Limb (tissue), 2 donors: ENCODE results near the gene ARID3B.

Experiments
- DNase-seq, 2 donors: peaks; one replicate each; pipeline ENCODE4 v3.0.0-alpha.2; 2016; ENCODE audit errors: extremely low spot score in 2 of 2

Gene ARID3B

DNA sequence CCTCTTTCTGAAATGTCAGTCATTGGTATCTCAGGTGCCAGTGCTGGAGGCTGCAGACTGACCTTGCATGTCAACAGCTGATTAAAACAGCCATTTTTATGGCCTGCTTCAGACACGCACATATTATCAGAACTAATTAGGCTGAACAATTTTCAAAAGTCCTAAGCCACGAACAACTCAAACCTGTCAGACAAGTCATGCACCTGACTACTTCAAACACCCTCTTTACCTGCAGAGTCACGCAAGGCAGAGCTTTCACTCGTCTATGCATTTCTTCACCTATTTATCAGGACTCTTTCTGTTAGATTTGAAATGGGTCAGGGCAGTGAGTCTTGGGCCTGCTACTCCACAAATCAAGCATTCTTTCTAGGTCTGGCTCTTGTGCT, 101.3 kb downstream of the ARID3B start:
- no peak for DNase-seq

DNA sequence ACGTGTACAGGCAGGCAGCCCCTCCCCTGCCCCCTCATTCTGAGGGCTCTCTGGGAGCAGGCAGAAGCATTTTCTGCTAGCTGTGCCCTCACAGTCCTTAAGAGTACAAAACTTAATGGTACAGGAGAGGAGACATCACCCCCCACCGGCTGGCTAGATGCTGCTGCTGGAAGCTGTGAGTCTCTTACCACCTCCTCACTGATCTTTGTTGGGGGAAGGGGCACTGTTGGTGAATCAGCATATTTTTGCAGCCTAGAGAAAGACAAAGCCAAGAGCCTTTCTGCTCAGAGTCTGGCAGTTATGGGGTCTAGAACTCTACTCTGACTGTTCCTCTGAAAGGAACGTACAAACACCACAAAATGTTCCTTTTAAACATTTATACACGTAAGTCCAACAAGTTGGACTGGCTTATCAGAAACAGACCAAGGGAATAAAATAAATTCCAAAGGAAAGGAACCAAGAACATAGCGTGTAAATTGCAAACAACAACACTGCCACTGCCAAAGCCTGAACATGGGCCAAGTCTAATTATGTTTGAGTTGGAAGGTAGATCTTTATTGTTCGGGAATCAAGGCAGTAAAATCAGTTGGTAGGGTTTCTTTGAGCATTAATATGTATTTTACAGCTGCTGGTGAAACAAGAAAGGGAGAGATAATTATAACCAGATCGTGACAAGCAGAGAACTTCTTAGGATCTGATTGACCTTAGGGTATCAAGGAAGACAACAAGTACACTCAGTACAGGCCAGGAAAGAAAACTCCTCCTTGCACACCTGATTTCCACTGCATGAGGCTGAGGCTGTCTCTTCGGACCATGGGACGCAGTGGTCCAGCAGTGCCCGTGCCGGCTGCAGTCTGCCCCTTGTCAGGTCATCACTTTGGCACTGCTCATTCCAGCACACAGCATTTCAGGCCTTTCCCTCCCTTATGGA, 102.0 kb downstream of the ARID3B start:
- no peak for DNase-seq

DNA sequence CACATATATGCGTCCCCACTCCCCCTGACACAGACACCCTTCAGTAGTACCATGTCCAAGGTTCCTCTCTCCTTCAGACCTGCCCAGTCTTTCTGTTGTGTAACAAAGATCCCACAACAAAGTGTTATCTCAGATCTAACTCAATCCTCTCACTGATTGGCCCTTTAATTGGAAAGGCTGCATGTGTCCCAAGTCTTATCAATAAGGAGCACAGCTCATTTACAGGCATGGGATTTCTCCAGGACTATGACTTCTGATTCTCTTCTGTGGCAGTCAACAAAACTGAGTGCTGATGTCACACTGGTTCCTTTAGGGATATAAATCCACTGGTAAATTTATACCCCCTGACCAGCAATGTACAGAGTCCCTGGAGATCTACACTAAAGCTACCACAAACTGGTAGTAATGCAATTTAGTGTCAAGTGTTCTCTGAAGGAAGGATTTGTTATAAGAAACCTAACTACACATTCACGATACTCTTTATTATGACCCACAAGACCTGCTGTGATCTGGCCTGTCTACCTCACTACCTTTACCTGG, 102.7 kb downstream of the ARID3B start:
- DNase-seq = no peak

DNA sequence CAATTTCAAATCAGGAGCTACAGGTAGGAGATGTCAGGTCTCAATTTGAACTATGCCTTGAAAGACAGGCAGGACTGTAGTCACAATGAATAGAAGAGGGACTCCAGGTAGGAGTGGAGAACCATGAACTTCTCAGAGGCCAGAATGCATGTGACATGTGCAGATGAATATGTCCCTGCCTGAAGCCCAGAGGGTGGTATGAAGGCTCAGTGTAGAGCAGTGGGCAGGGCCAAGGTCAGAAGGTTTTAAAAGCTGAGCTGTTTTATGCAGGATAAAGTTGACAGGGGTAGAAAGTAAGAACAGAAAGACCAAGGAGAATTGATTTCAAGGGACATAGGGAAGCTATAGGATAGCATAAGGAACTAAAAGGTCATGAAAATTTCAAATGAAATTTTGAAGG, 105.5 kb downstream of the ARID3B start:
- no peak for DNase-seq
